PFSK-1 (cell line): ENCODE results near the gene EXD3.

Experiments
- POLR2AphosphoS5 ChIP-seq: IDR thresholded peaks from 2 replicates; pipeline ENCODE4 v1.6.1; 2012; ENCODE audit warnings: low read depth, mild to moderate bottlenecking, control low read depth, low read length, moderate library complexity
- SIN3A ChIP-seq: IDR thresholded peaks from 2 replicates; pipeline ENCODE4 v1.6.1; 2012; ENCODE audit warnings: mild to moderate bottlenecking, low read length, moderate library complexity, borderline replicate concordance; ENCODE audit not compliant: insufficient read depth
- TAF1 ChIP-seq: IDR thresholded peaks from 2 replicates; pipeline ENCODE4 v1.6.1; 2012; ENCODE audit warnings: low read length, control low read depth, borderline replicate concordance; ENCODE audit not compliant: insufficient read depth
- TF ChIP-seq, protein P1 (sequence below), 2 experiments: IDR thresholded peaks; 2 replicates each; pipeline versions ENCODE4 v1.6.1 to v1.8.0; 2011 to 2012; ENCODE audit warnings: low read depth in 2 of 2, low read length in 2 of 2, control low read depth in 1 of 2, inconsistent platforms in 1 of 2, mild to moderate bottlenecking in 1 of 2, moderate library complexity in 1 of 2; ENCODE audit not compliant: insufficient read depth in 1 of 2

DNA sequence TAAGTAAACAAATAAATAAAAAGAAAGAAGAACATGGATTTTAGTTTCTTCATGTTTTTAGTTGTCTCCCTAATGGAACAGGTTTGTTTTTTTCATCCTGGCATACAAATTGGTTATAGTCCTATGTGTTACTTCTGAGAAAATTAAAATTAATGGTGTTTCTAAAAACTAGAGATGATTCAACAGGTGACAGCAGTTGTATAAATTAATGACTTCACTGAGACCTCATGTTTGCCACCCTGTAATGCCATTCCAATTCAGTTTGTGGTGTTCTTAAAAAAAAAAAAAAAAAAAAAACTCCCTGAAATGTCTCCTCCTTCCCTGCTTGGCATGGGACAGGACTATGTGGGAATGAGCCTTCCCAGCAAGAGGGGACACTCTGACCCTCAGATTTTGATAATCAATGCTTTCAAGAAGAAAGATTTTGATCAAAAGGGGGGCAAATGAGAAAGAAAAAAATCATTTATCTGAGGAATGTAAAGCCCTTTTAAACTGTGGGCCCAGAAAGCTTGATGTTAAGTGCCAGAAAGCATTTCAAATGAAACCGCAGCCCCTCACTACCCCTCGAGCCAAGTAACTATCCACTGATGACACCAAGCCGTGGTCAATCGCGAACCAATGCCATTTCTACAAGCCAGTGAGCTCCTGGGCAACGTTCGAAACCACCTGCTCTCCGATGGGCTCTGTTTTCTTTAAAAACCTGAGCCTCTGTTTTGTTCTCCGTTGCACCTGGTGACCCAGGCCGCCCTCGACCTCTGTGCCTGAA lies 941 bp downstream of the EXD3 start:
- TF ChIP-seq POLR2AphosphoS5 (no peak), TAF1 (no peak), SIN3A (no peak)
- TF ChIP-seq, protein P1, sequence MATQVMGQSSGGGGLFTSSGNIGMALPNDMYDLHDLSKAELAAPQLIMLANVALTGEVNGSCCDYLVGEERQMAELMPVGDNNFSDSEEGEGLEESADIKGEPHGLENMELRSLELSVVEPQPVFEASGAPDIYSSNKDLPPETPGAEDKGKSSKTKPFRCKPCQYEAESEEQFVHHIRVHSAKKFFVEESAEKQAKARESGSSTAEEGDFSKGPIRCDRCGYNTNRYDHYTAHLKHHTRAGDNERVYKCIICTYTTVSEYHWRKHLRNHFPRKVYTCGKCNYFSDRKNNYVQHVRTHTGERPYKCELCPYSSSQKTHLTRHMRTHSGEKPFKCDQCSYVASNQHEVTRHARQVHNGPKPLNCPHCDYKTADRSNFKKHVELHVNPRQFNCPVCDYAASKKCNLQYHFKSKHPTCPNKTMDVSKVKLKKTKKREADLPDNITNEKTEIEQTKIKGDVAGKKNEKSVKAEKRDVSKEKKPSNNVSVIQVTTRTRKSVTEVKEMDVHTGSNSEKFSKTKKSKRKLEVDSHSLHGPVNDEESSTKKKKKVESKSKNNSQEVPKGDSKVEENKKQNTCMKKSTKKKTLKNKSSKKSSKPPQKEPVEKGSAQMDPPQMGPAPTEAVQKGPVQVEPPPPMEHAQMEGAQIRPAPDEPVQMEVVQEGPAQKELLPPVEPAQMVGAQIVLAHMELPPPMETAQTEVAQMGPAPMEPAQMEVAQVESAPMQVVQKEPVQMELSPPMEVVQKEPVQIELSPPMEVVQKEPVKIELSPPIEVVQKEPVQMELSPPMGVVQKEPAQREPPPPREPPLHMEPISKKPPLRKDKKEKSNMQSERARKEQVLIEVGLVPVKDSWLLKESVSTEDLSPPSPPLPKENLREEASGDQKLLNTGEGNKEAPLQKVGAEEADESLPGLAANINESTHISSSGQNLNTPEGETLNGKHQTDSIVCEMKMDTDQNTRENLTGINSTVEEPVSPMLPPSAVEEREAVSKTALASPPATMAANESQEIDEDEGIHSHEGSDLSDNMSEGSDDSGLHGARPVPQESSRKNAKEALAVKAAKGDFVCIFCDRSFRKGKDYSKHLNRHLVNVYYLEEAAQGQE (IDR thresholded peaks at IDR 0.05; ENCODE audit: insufficient read depth in 1 of 2, low read depth in 2 of 2, low read length in 2 of 2), result no peak
